ENCODE measurements around the gene RPS6KA5. TPM values are rescaled to one million over a fixed set of nuclear protein-coding genes. Genes with fewer than 3 reads are reported as not detected.

Gene RPS6KA5
- total RNA-seq, 1 experiment from 2014 or later: 2.6 TPM

DNA sequence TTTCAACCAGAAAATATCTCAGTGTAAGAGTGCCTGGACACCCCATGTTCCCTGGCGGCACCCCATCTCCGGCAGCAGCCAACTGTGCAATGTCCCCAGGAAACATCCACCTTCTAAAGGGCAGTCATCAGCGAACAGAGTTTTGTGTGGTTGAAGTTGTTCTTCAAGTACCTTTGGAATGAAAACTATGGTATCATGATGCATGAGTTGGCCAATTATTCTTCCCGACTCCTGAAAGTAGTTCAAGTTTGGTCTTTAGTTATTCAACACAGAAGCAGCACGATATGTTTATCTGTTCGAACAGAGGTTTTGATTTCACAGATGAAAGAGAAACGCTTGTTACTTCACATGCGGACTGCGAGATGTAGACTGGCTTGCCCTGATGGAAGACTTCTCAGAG, 223.1 kb downstream of the RPS6KA5 start:
- no peaks in the 10 kb centered on the region for H3K27me3 ChIP-seq (ENCODE audit: control insufficient read depth, insufficient read depth, low read length)
- no peak for ATAC-seq
- H3K9me3 ChIP-seq (ENCODE audit: control insufficient read depth, insufficient read depth, low read depth, low read length): no peaks in the 10 kb centered on the region
- H3K27ac ChIP-seq (ENCODE audit: low read length): no peak overlapping the region
- DNase-seq (ENCODE audit: low read depth, low spot score): no peak
- in situ Hi-C loops (cut with HindIII; ENCODE audit: low pct_unique_long_range_greater_than_20kb, low sequenced_read_pairs) (no loop called here), intact Hi-C loops (cut with micrococcal nuclease; ENCODE audit: unreplicated experiment) (no loop called here)
- H3K4me1 ChIP-seq (ENCODE audit: control insufficient read depth, insufficient read depth, low read length): no peaks in the 10 kb centered on the region
- no peak for TF ChIP-seq SIN3A (IDR thresholded peaks at IDR 0.05; ENCODE audit: borderline replicate concordance, insufficient read depth, low read depth, low read length)
- TF ChIP-seq POLR2AphosphoS5 (IDR thresholded peaks at IDR 0.05; ENCODE audit: low read depth, low read length): no peak
- TF ChIP-seq, protein P1, sequence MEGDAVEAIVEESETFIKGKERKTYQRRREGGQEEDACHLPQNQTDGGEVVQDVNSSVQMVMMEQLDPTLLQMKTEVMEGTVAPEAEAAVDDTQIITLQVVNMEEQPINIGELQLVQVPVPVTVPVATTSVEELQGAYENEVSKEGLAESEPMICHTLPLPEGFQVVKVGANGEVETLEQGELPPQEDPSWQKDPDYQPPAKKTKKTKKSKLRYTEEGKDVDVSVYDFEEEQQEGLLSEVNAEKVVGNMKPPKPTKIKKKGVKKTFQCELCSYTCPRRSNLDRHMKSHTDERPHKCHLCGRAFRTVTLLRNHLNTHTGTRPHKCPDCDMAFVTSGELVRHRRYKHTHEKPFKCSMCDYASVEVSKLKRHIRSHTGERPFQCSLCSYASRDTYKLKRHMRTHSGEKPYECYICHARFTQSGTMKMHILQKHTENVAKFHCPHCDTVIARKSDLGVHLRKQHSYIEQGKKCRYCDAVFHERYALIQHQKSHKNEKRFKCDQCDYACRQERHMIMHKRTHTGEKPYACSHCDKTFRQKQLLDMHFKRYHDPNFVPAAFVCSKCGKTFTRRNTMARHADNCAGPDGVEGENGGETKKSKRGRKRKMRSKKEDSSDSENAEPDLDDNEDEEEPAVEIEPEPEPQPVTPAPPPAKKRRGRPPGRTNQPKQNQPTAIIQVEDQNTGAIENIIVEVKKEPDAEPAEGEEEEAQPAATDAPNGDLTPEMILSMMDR (IDR thresholded peaks at IDR 0.05): no peak
- TF ChIP-seq TCF7L2 (IDR thresholded peaks at IDR 0.05; ENCODE audit: low read depth, low read length): no peak
- H3K4me3 ChIP-seq (ENCODE audit: low read depth in 2 of 2, low read length in 2 of 2): no peak overlapping the region
- POLR2A ChIA-PET: no interaction called here
- CTCF ChIA-PET: no interaction called here
- BruUV-seq (replicated peaks): no TSS peak
- H3K36me3 ChIP-seq (ENCODE audit: control insufficient read depth, insufficient read depth, low read length): no peaks in the 10 kb centered on the region

DNA sequence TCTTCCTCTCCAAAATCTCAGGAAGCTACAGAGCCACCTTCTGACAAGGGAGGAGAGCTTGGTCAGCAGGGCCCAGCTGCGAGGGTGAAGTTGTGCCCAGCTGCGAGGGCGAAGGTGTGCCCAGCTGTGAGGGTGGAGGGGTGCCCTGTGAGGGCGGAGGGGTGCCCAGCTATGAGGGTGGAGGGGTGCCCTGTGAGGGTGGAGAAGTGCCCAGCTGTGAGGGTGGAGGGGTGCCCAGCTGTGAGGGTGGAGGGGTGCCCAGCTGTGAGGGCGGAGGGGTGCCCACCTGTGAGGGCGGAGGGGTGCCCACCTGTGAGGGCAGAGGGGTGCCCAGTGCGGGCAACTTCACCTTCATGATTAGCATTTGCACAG, 223.8 kb downstream of the RPS6KA5 start:
- no peak overlapping the region for H3K4me3 ChIP-seq (ENCODE audit: low read depth in 2 of 2, low read length in 2 of 2)
- H3K4me1 ChIP-seq (ENCODE audit: control insufficient read depth, insufficient read depth, low read length): no peaks in the 10 kb centered on the region
- H3K27ac ChIP-seq (ENCODE audit: low read length): no peak overlapping the region
- in situ Hi-C loops (cut with HindIII; ENCODE audit: low pct_unique_long_range_greater_than_20kb, low sequenced_read_pairs) (no loop called here), intact Hi-C loops (cut with micrococcal nuclease; ENCODE audit: unreplicated experiment) (no loop called here)
- H3K27me3 ChIP-seq (ENCODE audit: control insufficient read depth, insufficient read depth, low read length): no peaks in the 10 kb centered on the region
- ChIA-PET POLR2A (no interaction called here), CTCF (no interaction called here)
- ATAC-seq (no peak), DNase-seq (ENCODE audit: low read depth, low spot score) (no peak)
- H3K36me3 ChIP-seq (ENCODE audit: control insufficient read depth, insufficient read depth, low read length): no peaks in the 10 kb centered on the region
- no peaks in the 10 kb centered on the region for H3K9me3 ChIP-seq (ENCODE audit: control insufficient read depth, insufficient read depth, low read depth, low read length)
- BruUV-seq (replicated peaks): no TSS peak
- TF ChIP-seq, protein P2, sequence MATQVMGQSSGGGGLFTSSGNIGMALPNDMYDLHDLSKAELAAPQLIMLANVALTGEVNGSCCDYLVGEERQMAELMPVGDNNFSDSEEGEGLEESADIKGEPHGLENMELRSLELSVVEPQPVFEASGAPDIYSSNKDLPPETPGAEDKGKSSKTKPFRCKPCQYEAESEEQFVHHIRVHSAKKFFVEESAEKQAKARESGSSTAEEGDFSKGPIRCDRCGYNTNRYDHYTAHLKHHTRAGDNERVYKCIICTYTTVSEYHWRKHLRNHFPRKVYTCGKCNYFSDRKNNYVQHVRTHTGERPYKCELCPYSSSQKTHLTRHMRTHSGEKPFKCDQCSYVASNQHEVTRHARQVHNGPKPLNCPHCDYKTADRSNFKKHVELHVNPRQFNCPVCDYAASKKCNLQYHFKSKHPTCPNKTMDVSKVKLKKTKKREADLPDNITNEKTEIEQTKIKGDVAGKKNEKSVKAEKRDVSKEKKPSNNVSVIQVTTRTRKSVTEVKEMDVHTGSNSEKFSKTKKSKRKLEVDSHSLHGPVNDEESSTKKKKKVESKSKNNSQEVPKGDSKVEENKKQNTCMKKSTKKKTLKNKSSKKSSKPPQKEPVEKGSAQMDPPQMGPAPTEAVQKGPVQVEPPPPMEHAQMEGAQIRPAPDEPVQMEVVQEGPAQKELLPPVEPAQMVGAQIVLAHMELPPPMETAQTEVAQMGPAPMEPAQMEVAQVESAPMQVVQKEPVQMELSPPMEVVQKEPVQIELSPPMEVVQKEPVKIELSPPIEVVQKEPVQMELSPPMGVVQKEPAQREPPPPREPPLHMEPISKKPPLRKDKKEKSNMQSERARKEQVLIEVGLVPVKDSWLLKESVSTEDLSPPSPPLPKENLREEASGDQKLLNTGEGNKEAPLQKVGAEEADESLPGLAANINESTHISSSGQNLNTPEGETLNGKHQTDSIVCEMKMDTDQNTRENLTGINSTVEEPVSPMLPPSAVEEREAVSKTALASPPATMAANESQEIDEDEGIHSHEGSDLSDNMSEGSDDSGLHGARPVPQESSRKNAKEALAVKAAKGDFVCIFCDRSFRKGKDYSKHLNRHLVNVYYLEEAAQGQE (IDR thresholded peaks at IDR 0.05; ENCODE audit: insufficient read depth in 1 of 2, low read depth in 2 of 2, low read length in 1 of 2): no peak
- TF ChIP-seq SIN3A (IDR thresholded peaks at IDR 0.05; ENCODE audit: borderline replicate concordance, insufficient read depth, low read depth, low read length) (no peak), POLR2AphosphoS5 (IDR thresholded peaks at IDR 0.05; ENCODE audit: low read depth, low read length) (no peak), TCF7L2 (IDR thresholded peaks at IDR 0.05; ENCODE audit: low read depth, low read length) (no peak)
- TF ChIP-seq, protein P1 (IDR thresholded peaks at IDR 0.05): no peak
